Nephron (organoid): ENCODE data around the gene CRISP2.

Source experiments
- H3K27ac Mint-ChIP-seq, 3 experiments: 2 replicates each; pipeline ENCODE4 v1.8.0; 2020; ENCODE audit warnings: mixed read lengths in 3 of 3, mild to moderate bottlenecking in 2 of 3, moderate library complexity in 1 of 3
- H3K27me3 Mint-ChIP-seq: 2 replicates; pipeline ENCODE4 v1.8.0; 2021; ENCODE audit warnings: low read depth, mild to moderate bottlenecking, moderate library complexity, mixed read lengths
- H3K36me3 Mint-ChIP-seq: 2 replicates; pipeline ENCODE4 v1.8.0; 2020; ENCODE audit warnings: low read depth, mixed read lengths
- H3K4me1 Mint-ChIP-seq: 2 replicates; pipeline ENCODE4 v1.8.0; 2020; ENCODE audit warnings: mixed read lengths
- H3K4me3 Mint-ChIP-seq, 3 experiments: 2 replicates each; pipeline ENCODE4 v1.8.0; 2020; ENCODE audit warnings: mild to moderate bottlenecking in 3 of 3, mixed read lengths in 3 of 3, moderate library complexity in 2 of 3
- H3K9me3 Mint-ChIP-seq: 2 replicates; pipeline ENCODE4 v1.8.0; 2020; ENCODE audit warnings: mixed read lengths
- TF ChIP-seq, protein P1 (sequence below), 3 experiments: fragments of 200-600 bp; sonication (generic); IDR thresholded peaks; one replicate each; pipeline ENCODE4 v1.5.0; 2021; ENCODE audit warnings: antibody characterized with exemption in 3 of 3; ENCODE audit not compliant: unreplicated experiment in 3 of 3

CRISP2 gene

DNA sequence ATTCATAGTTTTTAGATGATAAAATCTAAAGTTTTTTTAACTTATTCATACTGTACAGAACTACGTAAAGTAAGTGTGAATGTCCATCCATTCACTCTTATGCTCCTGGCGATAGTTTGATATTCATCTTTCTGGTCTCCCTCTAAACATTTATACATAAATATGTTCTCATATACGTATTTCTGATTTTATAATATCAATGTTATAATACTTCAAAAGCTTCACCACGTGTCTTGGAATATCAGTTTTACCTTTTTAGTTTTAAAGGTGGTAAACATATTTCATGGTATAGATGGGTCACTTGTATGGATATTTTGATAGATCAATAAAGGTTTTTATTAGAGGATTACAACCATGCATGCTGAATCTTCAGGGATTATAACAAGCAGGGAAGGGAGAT lies 66.4 kb downstream of the CRISP2 start:
- no peaks in the 10 kb centered on the region for H3K9me3 Mint-ChIP-seq
- H3K4me1 Mint-ChIP-seq = no peaks in the 10 kb centered on the region
- TF ChIP-seq, protein P1, sequence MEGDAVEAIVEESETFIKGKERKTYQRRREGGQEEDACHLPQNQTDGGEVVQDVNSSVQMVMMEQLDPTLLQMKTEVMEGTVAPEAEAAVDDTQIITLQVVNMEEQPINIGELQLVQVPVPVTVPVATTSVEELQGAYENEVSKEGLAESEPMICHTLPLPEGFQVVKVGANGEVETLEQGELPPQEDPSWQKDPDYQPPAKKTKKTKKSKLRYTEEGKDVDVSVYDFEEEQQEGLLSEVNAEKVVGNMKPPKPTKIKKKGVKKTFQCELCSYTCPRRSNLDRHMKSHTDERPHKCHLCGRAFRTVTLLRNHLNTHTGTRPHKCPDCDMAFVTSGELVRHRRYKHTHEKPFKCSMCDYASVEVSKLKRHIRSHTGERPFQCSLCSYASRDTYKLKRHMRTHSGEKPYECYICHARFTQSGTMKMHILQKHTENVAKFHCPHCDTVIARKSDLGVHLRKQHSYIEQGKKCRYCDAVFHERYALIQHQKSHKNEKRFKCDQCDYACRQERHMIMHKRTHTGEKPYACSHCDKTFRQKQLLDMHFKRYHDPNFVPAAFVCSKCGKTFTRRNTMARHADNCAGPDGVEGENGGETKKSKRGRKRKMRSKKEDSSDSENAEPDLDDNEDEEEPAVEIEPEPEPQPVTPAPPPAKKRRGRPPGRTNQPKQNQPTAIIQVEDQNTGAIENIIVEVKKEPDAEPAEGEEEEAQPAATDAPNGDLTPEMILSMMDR (IDR thresholded peaks at IDR 0.05; ENCODE audit: unreplicated experiment in 3 of 3) = no peak
- H3K27me3 Mint-ChIP-seq = no peaks in the 10 kb centered on the region
- no peak overlapping the region for H3K27ac Mint-ChIP-seq
- H3K36me3 Mint-ChIP-seq = no peaks in the 10 kb centered on the region
- H3K4me3 Mint-ChIP-seq = no peak overlapping the region

DNA sequence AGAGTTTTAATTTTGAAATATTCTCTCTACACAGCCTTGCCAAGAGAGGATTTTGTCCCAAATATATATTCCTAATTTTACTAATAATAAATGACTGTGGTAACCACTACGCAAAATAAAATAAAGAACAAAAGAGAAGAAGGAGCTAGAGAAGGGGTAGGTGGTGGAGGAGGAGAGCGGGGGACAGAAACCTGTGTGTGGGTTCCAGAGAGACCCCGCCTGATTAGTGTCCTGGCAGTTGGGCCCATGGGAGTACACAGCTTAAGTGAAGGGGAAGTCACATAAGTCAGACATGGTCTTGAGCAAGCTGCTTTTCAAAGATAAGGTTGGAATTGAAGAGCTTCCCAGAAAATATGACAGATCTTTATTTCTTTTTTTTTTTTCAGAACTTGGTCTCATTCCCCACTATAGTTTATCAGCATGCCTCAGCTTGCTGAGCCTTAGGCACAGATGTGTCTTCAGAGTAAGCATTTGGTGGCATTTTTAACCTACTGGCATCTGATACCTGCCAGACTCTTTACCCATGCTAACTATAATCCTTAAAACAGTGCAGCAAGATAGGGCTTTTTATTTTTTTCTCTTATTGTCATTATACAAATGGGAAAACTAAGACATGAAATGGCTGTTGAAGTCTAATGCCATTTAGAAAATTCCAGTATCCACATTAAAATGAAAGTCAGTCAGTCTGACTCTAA lies 67.1 kb downstream of the CRISP2 start:
- Mint-ChIP-seq H3K4me3 (no peak overlapping the region), H3K9me3 (no peaks in the 10 kb centered on the region), H3K36me3 (no peaks in the 10 kb centered on the region), H3K4me1 (no peaks in the 10 kb centered on the region), H3K27ac (no peak overlapping the region), H3K27me3 (no peaks in the 10 kb centered on the region)
- TF ChIP-seq, protein P1 (IDR thresholded peaks at IDR 0.05; ENCODE audit: unreplicated experiment in 3 of 3) = no peak

DNA sequence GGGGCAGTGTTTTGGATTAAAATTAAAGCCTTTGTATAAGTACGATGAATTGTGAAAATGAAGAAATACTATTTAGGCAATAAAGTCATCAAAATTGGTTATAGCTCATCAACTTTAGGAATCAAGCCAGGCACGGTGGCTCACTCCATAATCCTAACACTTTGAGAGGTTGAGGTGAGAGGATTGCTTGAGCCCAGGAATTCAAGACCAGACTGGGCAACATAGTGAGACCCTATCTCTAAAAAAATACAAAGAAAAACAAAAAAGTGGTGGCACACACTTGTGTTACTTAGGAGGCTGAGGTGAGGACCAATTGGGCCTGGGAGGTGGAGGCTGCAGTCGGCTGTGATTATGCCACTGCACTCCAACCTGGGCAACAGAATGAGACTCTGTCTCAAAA lies 68.2 kb downstream of the CRISP2 start:
- TF ChIP-seq, protein P1 (IDR thresholded peaks at IDR 0.05; ENCODE audit: unreplicated experiment in 3 of 3) = no peak
- Mint-ChIP-seq H3K4me3 (no peak overlapping the region), H3K4me1 (no peaks in the 10 kb centered on the region), H3K27me3 (no peaks in the 10 kb centered on the region), H3K36me3 (no peaks in the 10 kb centered on the region), H3K27ac (no peak overlapping the region), H3K9me3 (no peaks in the 10 kb centered on the region)
